GM23338 (cell line): ENCODE measurements around the gene SNAPC4. TPM values are rescaled to one million over a fixed set of nuclear protein-coding genes. Genes with fewer than 3 reads are reported as not detected.

ENCODE experiments used
- ATAC-seq: fragments of 200-7000 bp; cut with Tn5 transposase; 3 replicates; pipeline ENCODE4 v1.9.1; 2020
- DNase-seq: peaks from one replicate; pipeline ENCODE4 v3.0.0-alpha.2; 2015; ENCODE audit warnings: low spot score
- H2AFZ ChIP-seq: fragments of 200-600 bp; sonication (generic); 2 replicates; pipeline ENCODE4 v1.8.0; 2016; ENCODE audit warnings: antibody characterized with exemption, mild to moderate bottlenecking, moderate library complexity
- H3F3A ChIP-seq: fragments of 200-600 bp; sonication (generic); replicated peaks from 2 replicates; pipeline ENCODE4 v1.8.0; 2017; ENCODE audit warnings: antibody characterized with exemption, mixed run types, low read depth
- H3K27ac ChIP-seq: fragments of 200-600 bp; sonication (generic); 2 replicates; pipeline ENCODE4 v1.6.1; 2016; ENCODE audit warnings: low read depth
- H3K27me3 ChIP-seq: fragments of 200-600 bp; sonication (generic); 2 replicates; pipeline ENCODE4 v1.8.0; 2016; ENCODE audit warnings: mild to moderate bottlenecking, mixed run types, moderate library complexity; ENCODE audit not compliant: insufficient read depth
- H3K36me3 ChIP-seq: fragments of 200-600 bp; sonication (generic); 2 replicates; pipeline ENCODE4 v1.8.0; 2016; ENCODE audit warnings: mild to moderate bottlenecking; ENCODE audit not compliant: insufficient read depth
- H3K4me1 ChIP-seq: fragments of 200-600 bp; sonication (generic); 2 replicates; pipeline ENCODE4 v1.8.0; 2016; ENCODE audit warnings: mild to moderate bottlenecking, moderate library complexity; ENCODE audit not compliant: insufficient read depth
- H3K4me2 ChIP-seq: fragments of 200-600 bp; sonication (generic); 2 replicates; pipeline ENCODE4 v1.7.1; 2017; ENCODE audit warnings: mixed run types
- H3K4me3 ChIP-seq: fragments of 200-600 bp; sonication (generic); 2 replicates; pipeline ENCODE4 v1.6.1; 2016; ENCODE audit warnings: mixed run types
- H3K79me2 ChIP-seq: fragments of 200-600 bp; sonication (generic); replicated peaks from 2 replicates; pipeline ENCODE4 v1.8.0; 2017; ENCODE audit warnings: mild to moderate bottlenecking; ENCODE audit not compliant: insufficient read depth
- H3K9me2 ChIP-seq: fragments of 200-600 bp; sonication (generic); 2 replicates; pipeline ENCODE4 v1.8.0; 2017; ENCODE audit not compliant: insufficient read depth
- H4K20me1 ChIP-seq: fragments of 200-600 bp; sonication (generic); replicated peaks from 2 replicates; pipeline ENCODE4 v1.8.0; 2017; ENCODE audit warnings: mild to moderate bottlenecking; ENCODE audit not compliant: insufficient read depth
- H3K27ac Mint-ChIP-seq: 2 replicates; pipeline ENCODE4 v1.8.0; 2020; ENCODE audit warnings: inconsistent platforms, mild to moderate bottlenecking, moderate library complexity, mixed read lengths
- H3K27me3 Mint-ChIP-seq: 3 replicates; pipeline ENCODE4 v1.8.0; 2022; ENCODE audit warnings: low read depth, mild to moderate bottlenecking, moderate library complexity, mixed read lengths, inconsistent platforms; ENCODE audit not compliant: insufficient read depth, poor library complexity
- H3K36me3 Mint-ChIP-seq: 3 replicates; pipeline ENCODE4 v1.8.0; 2021; ENCODE audit warnings: low read depth, mild to moderate bottlenecking, inconsistent platforms, moderate library complexity, mixed read lengths
- H3K4me1 Mint-ChIP-seq: 3 replicates; pipeline ENCODE4 v1.8.0; 2020; ENCODE audit warnings: mild to moderate bottlenecking, inconsistent platforms, mixed read lengths
- H3K4me3 Mint-ChIP-seq: 3 replicates; pipeline ENCODE4 v1.8.0; 2021; ENCODE audit warnings: moderate library complexity, mild to moderate bottlenecking, inconsistent platforms, mixed read lengths
- H3K9me3 Mint-ChIP-seq: 3 replicates; pipeline ENCODE4 v1.8.0; 2020; ENCODE audit warnings: moderate library complexity, mild to moderate bottlenecking, inconsistent platforms, mixed read lengths
- EZH2phosphoT487 ChIP-seq: fragments of 200-600 bp; sonication (generic); IDR thresholded peaks from one replicate; pipeline ENCODE4 v1.8.1; 2018; ENCODE audit warnings: antibody characterized with exemption; ENCODE audit not compliant: unreplicated experiment
- JUNB ChIP-seq: IDR thresholded peaks from one replicate; pipeline ENCODE4 v1.6.1; 2016; ENCODE audit warnings: antibody characterized with exemption; ENCODE audit not compliant: unreplicated experiment
- NANOG ChIP-seq: IDR thresholded peaks from 2 replicates; pipeline ENCODE4 v1.6.1; 2016; ENCODE audit warnings: antibody characterized with exemption, borderline replicate concordance
- POLR2AphosphoS5 ChIP-seq: IDR thresholded peaks from 2 replicates; pipeline ENCODE4 v1.6.1; 2016; ENCODE audit warnings: antibody characterized with exemption, low read depth
- STAT1 ChIP-seq: IDR thresholded peaks from one replicate; pipeline ENCODE4 v1.6.1; 2016; ENCODE audit warnings: antibody characterized with exemption; ENCODE audit not compliant: unreplicated experiment
- ZNF114 ChIP-seq: fragments of 250-450 bp; sonication (Bioruptor Pico); IDR thresholded peaks from 2 replicates; pipeline ENCODE4 v1.5.0; 2020; ENCODE audit warnings: mild to moderate bottlenecking, moderate library complexity
- ZNF331 ChIP-seq: fragments of 250-450 bp; sonication (Bioruptor Pico); IDR thresholded peaks from 2 replicates; pipeline ENCODE4 v1.5.0; 2020; ENCODE audit warnings: low read depth, mild to moderate bottlenecking, moderate library complexity
- polyA plus RNA-seq: library from polyadenylated mRNA; unstranded; fragments of >200 nt; fragmentation: Nextera tagmentation; extraction: Ambion mirVana; gene quantifications from 2 replicates; pipeline ENCODE4 v1.2.1, GENCODE V29; 2016
- total RNA-seq: library from RNA; depleted of rRNA; stranded (reverse); fragments of >200 nt; shearing (Covaris generic); gene quantifications from 2 replicates; pipeline ENCODE4 v1.2.3, GENCODE V29; 2014
- TF ChIP-seq, protein P1 (sequence below), 2 experiments: fragments of 200-600 bp in 1 of 2; sonication (generic) in 1 of 2; conservative IDR thresholded peaks; 2 replicates each; pipeline versions ENCODE4 v1.5.1 to v1.6.1; 2016 to 2017; ENCODE audit warnings: antibody characterized with exemption in 2 of 2, low read depth in 2 of 2, mild to moderate bottlenecking in 2 of 2, moderate library complexity in 1 of 2
- TF ChIP-seq, protein P2 (sequence below): fragments of 250-450 bp; sonication (Bioruptor Pico); IDR thresholded peaks from 2 replicates; pipeline ENCODE4 v1.5.0; 2020; ENCODE audit warnings: mild to moderate bottlenecking, moderate library complexity

SNAPC4 gene
- total and polyA plus RNA-seq, 2 experiments from 2014 or later, result 8.8 to 22.7 TPM

- TF ChIP-seq, protein P1, sequence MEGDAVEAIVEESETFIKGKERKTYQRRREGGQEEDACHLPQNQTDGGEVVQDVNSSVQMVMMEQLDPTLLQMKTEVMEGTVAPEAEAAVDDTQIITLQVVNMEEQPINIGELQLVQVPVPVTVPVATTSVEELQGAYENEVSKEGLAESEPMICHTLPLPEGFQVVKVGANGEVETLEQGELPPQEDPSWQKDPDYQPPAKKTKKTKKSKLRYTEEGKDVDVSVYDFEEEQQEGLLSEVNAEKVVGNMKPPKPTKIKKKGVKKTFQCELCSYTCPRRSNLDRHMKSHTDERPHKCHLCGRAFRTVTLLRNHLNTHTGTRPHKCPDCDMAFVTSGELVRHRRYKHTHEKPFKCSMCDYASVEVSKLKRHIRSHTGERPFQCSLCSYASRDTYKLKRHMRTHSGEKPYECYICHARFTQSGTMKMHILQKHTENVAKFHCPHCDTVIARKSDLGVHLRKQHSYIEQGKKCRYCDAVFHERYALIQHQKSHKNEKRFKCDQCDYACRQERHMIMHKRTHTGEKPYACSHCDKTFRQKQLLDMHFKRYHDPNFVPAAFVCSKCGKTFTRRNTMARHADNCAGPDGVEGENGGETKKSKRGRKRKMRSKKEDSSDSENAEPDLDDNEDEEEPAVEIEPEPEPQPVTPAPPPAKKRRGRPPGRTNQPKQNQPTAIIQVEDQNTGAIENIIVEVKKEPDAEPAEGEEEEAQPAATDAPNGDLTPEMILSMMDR (conservative IDR thresholded peaks at IDR 0.05; ENCODE audit: low read depth in 2 of 2), result no peak
- TF ChIP-seq ZNF331 (CRISPR knock-in tag) (no peak), POLR2AphosphoS5 (no peak), NANOG (no peak)
Observed at GRCh38 chr9:136438548-136439480, 38.8 kb upstream of the SNAPC4 start (continued).

DNA sequence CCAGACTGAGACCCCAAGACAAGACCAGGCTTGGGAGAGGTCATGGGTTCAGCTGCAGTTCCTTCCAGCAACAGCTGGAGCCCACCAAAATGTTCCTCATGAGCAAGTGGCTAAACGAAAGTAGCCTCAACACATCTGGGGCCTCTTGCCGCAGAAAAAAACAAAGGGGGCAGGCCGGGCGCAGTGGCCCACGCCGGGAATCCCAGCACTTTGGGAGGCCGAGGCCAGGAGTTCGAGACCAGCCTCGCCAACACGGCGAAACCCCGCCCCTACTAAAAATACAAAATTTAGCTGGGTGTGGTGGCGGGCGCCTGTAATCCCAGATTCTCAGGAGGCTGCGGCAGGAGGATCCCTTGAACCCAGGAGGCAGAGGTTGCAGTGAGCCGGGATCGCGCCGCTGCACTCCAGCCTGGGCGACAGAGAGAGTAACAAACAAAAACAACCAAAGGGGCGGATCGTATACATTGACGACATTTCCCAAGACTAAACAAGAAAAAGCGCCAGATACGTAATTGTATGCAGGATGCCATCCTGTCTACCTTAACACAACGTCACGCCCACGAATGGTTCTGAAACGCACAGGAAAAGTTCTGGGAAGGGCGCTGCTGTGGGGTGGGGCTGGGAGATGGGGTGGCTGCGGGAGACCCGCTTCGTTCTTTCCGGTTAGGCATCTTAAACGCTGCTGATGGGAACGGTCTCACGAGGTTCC lies 38.0 kb upstream of the SNAPC4 start:
- Histone ChIP-seq H3K4me1 (no peaks in the 10 kb centered on the region), H3K27ac (no peak overlapping the region), H3K4me3 (peak overlapping the region; percentile 85), H3K36me3 (peaks cover 8% of the 10 kb centered on the region), H3K79me2 (peaks cover 29% of the 10 kb centered on the region), H3K9me2 (no peaks in the 10 kb centered on the region), H4K20me1 (peaks cover 23% of the 10 kb centered on the region; the same call in 1 of the 2 replicates), H3K4me2 (peak overlapping the region; percentile 93), H3K27me3 (no peaks in the 10 kb centered on the region), H2AFZ (no peak overlapping the region), H3F3A (peaks cover 23% of the 10 kb centered on the region)
- DNase-seq (no peak), ATAC-seq (no peak)
- TF ChIP-seq, protein P2, sequence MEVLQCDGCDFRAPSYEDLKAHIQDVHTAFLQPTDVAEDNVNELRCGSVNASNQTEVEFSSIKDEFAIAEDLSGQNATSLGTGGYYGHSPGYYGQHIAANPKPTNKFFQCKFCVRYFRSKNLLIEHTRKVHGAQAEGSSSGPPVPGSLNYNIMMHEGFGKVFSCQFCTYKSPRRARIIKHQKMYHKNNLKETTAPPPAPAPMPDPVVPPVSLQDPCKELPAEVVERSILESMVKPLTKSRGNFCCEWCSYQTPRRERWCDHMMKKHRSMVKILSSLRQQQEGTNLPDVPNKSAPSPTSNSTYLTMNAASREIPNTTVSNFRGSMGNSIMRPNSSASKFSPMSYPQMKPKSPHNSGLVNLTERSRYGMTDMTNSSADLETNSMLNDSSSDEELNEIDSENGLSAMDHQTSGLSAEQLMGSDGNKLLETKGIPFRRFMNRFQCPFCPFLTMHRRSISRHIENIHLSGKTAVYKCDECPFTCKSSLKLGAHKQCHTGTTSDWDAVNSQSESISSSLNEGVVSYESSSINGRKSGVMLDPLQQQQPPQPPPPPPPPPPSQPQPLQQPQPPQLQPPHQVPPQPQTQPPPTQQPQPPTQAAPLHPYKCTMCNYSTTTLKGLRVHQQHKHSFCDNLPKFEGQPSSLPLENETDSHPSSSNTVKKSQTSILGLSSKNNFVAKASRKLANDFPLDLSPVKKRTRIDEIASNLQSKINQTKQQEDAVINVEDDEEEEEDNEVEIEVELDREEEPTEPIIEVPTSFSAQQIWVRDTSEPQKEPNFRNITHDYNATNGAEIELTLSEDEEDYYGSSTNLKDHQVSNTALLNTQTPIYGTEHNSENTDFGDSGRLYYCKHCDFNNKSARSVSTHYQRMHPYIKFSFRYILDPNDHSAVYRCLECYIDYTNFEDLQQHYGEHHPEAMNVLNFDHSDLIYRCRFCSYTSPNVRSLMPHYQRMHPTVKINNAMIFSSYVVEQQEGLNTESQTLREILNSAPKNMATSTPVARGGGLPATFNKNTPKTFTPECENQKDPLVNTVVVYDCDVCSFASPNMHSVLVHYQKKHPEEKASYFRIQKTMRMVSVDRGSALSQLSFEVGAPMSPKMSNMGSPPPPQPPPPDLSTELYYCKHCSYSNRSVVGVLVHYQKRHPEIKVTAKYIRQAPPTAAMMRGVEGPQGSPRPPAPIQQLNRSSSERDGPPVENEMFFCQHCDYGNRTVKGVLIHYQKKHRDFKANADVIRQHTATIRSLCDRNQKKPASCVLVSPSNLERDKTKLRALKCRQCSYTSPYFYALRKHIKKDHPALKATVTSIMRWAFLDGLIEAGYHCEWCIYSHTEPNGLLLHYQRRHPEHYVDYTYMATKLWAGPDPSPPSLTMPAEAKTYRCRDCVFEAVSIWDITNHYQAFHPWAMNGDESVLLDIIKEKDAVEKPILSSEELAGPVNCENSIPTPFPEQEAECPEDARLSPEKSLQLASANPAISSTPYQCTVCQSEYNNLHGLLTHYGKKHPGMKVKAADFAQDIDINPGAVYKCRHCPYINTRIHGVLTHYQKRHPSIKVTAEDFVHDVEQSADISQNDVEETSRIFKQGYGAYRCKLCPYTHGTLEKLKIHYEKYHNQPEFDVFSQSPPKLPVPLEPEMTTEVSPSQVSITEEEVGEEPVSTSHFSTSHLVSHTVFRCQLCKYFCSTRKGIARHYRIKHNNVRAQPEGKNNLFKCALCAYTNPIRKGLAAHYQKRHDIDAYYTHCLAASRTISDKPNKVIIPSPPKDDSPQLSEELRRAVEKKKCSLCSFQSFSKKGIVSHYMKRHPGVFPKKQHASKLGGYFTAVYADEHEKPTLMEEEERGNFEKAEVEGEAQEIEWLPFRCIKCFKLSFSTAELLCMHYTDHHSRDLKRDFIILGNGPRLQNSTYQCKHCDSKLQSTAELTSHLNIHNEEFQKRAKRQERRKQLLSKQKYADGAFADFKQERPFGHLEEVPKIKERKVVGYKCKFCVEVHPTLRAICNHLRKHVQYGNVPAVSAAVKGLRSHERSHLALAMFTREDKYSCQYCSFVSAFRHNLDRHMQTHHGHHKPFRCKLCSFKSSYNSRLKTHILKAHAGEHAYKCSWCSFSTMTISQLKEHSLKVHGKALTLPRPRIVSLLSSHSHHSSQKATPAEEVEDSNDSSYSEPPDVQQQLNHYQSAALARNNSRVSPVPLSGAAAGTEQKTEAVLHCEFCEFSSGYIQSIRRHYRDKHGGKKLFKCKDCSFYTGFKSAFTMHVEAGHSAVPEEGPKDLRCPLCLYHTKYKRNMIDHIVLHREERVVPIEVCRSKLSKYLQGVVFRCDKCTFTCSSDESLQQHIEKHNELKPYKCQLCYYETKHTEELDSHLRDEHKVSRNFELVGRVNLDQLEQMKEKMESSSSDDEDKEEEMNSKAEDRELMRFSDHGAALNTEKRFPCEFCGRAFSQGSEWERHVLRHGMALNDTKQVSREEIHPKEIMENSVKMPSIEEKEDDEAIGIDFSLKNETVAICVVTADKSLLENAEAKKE (CRISPR knock-in tag), result no peak
- TF ChIP-seq ZNF114 (CRISPR knock-in tag) (no peak), EZH2phosphoT487 (no peak), ZNF331 (CRISPR knock-in tag) (no peak), STAT1 (no peak), JUNB (no peak), POLR2AphosphoS5 (no peak)
- TF ChIP-seq, protein P1 (conservative IDR thresholded peaks at IDR 0.05; ENCODE audit: low read depth in 2 of 2), result no peak
- peaks cover 13% of the 10 kb centered on the region for H3K27me3 Mint-ChIP-seq
- peak overlapping the region; percentile 85 for H3K4me3 Mint-ChIP-seq
- peaks cover 18% of the 10 kb centered on the region for H3K4me1 Mint-ChIP-seq
- H3K27ac Mint-ChIP-seq, result no peak overlapping the region
- H3K36me3 Mint-ChIP-seq, result peaks cover 24% of the 10 kb centered on the region
- H3K9me3 Mint-ChIP-seq, result 0 out of 3 replicates have a peak, but pooled peaks cover 2% of the 10 kb centered on the region
